ENCODE measurements around the gene CHD9.

DNA sequence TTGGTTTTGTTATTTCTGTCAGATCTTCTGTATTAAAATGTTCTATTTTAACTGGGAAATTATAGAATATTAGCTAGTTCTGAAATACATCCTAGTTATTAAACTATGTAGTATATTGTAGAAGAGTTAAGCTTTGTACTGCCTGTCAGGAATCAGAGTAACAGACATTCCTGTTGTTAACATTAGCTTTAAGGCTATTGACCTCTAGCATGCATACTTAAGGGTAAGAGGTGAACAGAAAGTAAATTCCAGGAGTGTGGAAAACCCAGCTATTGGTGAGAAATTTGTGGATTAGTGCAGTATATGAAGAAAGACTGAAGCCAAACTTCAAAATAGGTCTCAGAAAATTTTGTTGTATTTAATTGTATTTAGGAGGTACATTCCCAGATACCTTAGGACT, 111.3 kb downstream of the CHD9 start:
- TF ChIP-seq POLR2A (IDR thresholded peaks at IDR 0.05), result no peak
- TF ChIP-seq, protein P1, sequence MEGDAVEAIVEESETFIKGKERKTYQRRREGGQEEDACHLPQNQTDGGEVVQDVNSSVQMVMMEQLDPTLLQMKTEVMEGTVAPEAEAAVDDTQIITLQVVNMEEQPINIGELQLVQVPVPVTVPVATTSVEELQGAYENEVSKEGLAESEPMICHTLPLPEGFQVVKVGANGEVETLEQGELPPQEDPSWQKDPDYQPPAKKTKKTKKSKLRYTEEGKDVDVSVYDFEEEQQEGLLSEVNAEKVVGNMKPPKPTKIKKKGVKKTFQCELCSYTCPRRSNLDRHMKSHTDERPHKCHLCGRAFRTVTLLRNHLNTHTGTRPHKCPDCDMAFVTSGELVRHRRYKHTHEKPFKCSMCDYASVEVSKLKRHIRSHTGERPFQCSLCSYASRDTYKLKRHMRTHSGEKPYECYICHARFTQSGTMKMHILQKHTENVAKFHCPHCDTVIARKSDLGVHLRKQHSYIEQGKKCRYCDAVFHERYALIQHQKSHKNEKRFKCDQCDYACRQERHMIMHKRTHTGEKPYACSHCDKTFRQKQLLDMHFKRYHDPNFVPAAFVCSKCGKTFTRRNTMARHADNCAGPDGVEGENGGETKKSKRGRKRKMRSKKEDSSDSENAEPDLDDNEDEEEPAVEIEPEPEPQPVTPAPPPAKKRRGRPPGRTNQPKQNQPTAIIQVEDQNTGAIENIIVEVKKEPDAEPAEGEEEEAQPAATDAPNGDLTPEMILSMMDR (IDR thresholded peaks at IDR 0.05), result no peak
